HFF-Myc (cell line): ENCODE results near the gene EIF3L.
A peak's percentile ranks its signal among the peaks of the same experiment; 100 is the strongest.

Experiments used
- DNase-seq: peaks from one replicate; pipeline ENCODE4 v3.0.0-alpha.2; 2011; ENCODE audit warnings: low read depth; ENCODE audit errors: extremely low read depth
- H3K4me3 ChIP-seq: replicated peaks from 2 replicates; pipeline ENCODE4 v1.5.1; 2011; ENCODE audit warnings: low read depth, mild to moderate bottlenecking, control low read depth, low read length
- CTCF ChIP-seq: IDR thresholded peaks from 2 replicates; pipeline ENCODE4 v1.5.1; 2012; ENCODE audit warnings: mild to moderate bottlenecking, low read depth, low read length, control low read depth; ENCODE audit errors: missing control alignments

The EIF3L gene

DNA sequence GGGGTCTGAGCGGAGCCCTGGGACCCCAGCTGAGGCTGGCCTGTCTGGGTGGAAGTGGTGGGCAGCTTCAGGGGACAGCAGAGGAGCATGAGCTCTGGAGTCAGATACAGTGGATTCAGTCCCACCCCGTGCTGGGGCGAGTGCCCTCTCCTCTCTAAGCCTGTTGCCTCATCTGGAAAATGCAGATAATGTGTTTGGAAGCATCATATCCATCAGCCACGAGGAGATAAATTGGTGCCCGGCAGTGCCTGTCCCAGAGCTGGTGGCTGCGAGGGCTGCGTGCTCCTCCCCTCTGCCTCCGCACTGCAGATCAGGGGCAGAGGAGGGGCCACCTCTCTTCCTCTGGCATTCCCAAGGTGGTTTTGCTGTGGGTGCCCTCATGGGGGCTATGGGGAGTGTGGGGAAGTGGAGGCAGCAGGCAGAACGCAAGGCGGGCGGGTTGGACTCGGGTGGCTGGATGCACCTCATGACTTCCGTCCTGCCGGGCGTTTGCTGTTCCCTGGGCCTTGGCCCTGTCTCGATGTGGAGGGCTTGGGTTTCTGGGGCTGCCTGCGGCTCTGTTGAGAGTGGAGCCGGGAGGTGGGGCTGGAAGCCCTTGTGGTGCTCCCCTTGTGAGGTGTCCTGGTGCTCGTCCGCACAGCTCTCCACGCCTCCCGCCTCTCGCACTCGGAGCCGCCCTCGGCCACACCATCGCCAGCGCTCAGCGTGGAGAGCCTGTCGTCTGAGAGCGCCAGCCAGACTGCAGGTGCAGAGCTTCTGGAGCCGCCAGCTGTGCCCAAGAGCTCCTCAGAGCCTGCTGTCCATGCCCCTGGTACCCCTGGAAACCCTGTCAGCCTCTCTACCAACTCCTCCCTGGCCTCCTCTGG, 77.8 kb downstream of the EIF3L start:
- no peak for TF ChIP-seq CTCF
- H3K4me3 ChIP-seq, result no peak overlapping the region
- DNase-seq, result no peak

GRCh38 chr22:37927637-37927936, 78.4 kb downstream of the EIF3L start:
- no peak overlapping the region for H3K4me3 ChIP-seq
- no peak for DNase-seq
- TF ChIP-seq CTCF, result no peak

DNA sequence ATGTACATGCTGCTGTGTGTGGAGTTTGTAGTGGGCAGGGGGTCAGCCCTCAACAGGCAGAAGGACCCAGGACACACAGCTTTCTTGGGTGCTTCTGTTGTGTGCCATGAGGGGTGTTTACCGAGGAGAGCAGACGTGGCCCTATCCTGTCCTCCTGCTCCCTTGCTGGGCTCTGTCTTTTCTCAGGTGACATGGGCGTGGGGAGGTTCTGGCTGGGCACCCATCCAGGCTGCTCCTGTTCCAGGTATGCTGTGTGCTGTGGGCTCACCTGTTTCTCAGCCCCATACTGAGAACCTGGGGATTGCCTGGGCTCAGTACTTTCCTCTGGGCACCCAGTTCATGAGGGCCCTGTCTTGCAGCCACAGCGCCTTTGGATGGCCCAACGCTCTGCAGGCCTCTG, 80.2 kb downstream of the EIF3L start:
- H3K4me3 ChIP-seq, result no peak overlapping the region
- DNase-seq, result no peak
- no peak for TF ChIP-seq CTCF

DNA sequence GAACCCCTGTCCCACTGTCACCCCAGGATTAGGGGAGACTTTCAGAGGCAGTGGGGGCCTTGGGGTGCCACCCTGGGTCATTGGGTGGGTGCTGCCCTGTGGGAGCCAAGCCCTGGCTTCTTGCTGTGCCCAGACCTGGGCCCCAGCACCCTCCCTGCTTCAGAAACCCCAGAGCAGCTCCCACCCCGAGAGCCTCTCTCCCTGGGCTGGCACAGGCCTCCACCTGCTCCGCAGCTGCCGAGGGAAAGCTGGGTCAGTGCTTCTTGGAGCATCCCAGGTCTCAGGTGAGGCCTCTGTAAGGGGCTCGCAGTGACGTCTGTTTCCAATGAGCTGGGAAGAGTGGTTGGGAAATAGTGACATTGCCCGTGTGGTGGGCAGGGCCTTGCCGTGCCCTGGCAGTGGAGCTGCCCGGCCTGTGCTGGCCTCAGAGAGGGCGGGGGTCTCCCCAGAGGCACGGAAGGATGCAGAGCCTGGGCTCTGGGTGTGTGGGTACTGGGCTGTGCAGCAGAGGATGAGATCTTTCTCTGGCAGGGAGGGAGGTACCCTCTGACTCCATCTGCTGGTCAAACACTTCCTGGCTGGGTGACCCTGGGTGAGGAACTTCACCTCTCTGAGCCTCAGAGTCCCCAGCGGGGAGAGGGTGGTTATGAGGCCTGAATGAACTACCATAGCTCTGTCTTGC, 81.2 kb downstream of the EIF3L start:
- no peak overlapping the region for H3K4me3 ChIP-seq
- peak; percentile 55 for TF ChIP-seq CTCF
- DNase-seq, result no peak

- no peak for DNase-seq
- no peak for TF ChIP-seq CTCF
- H3K4me3 ChIP-seq, result no peak overlapping the region
Measured at GRCh38 chr22:37930952-37931440, 81.8 kb downstream of the EIF3L start.

GRCh38 chr22:37931893-37932389, 82.7 kb downstream of the EIF3L start:
- H3K4me3 ChIP-seq, result no peak overlapping the region
- DNase-seq, result no peak
- no peak for TF ChIP-seq CTCF
